SK-N-SH (cell line): ENCODE results near the gene DMD. TPM values are rescaled to one million over a fixed set of nuclear protein-coding genes. Genes with fewer than 3 reads are reported as not detected.

Source experiments
- CTCF ChIA-PET: fragments of 300-600, 350-600 bp; formaldehyde crosslinking; extraction: SDS; loops from one replicate; lab custom pipeline; 2021; lab: Yijun Ruan, JAX
- POLR2A ChIA-PET: fragments of 350-600 bp; sonication (Branson Sonifier 250); formaldehyde crosslinking; extraction: SDS; loops from one replicate; lab custom pipeline; 2020; ENCODE audit warnings: antibody characterized with exemption, inconsistent platforms; lab: Yijun Ruan, JAX
- DNase-seq: peaks from one replicate; pipeline ENCODE4 v3.0.0; 2012
- H2AFZ ChIP-seq: fragments of 200-600 bp; sonication (generic); 2 replicates; pipeline ENCODE4 v1.8.1; 2016; ENCODE audit warnings: antibody characterized with exemption, mild to moderate bottlenecking, low read depth
- H3F3A ChIP-seq: fragments of 200-600 bp; sonication (generic); replicated peaks from 2 replicates; pipeline ENCODE3; 2016; ENCODE audit warnings: antibody characterized with exemption, mild to moderate bottlenecking; ENCODE audit not compliant: insufficient read depth
- H3K27ac ChIP-seq, 2 experiments: fragments of 200-500 bp in 1 of 2; fragments of 200-600 bp in 1 of 2; sonication (Bioruptor generic) in 1 of 2; sonication (generic), shearing (Covaris generic) in 1 of 2; 2 replicates each; pipeline versions ENCODE4 v1.5.1 to v1.6.1; 2014 to 2016; ENCODE audit warnings: low read depth in 2 of 2, inconsistent platforms in 1 of 2, low read length in 1 of 2, mild to moderate bottlenecking in 1 of 2, mixed read lengths in 1 of 2
- H3K27me3 ChIP-seq: fragments of 200-600 bp; sonication (generic), shearing (Covaris generic); 2 replicates; pipeline ENCODE4 v1.6.1; 2016; ENCODE audit warnings: mixed run types; ENCODE audit not compliant: insufficient read depth
- H3K36me3 ChIP-seq, 2 experiments: fragments of 200-500 bp in 1 of 2; fragments of 200-600 bp in 1 of 2; sonication (Bioruptor generic) in 1 of 2; sonication (generic) in 1 of 2; replicated peaks in 1 of 2; 2 replicates each; pipeline versions ENCODE3 to v1.5.1; 2014 to 2016; ENCODE audit warnings: low read length in 1 of 2, mild to moderate bottlenecking in 1 of 2; ENCODE audit not compliant: insufficient read depth in 2 of 2, control insufficient read depth in 1 of 2
- H3K4me1 ChIP-seq, 2 experiments: fragments of 200-500 bp in 1 of 2; fragments of 200-600 bp in 1 of 2; sonication (Bioruptor generic) in 1 of 2; sonication (generic), shearing (Covaris generic) in 1 of 2; 2 replicates each; pipeline versions ENCODE4 v1.5.1 to v1.6.1; 2014 to 2016; ENCODE audit warnings: low read depth in 1 of 2, low read length in 1 of 2, mixed run types in 1 of 2; ENCODE audit not compliant: insufficient read depth in 2 of 2, control insufficient read depth in 1 of 2
- H3K4me2 ChIP-seq: fragments of 200-600 bp; sonication (generic), shearing (Covaris generic); 2 replicates; pipeline ENCODE4 v1.6.1; 2017; ENCODE audit warnings: mixed run types
- H3K4me3 ChIP-seq, 2 experiments: fragments of 200-500 bp in 1 of 2; fragments of 200-600 bp in 1 of 2; sonication (Bioruptor generic) in 1 of 2; sonication (generic), shearing (Covaris generic) in 1 of 2; 2 replicates each; pipeline versions ENCODE4 v1.5.1 to v1.8.1; 2014 to 2016; ENCODE audit warnings: low read depth in 2 of 2, inconsistent platforms in 1 of 2, low read length in 1 of 2, mild to moderate bottlenecking in 1 of 2, mixed read lengths in 1 of 2, moderate library complexity in 1 of 2
- H3K79me2 ChIP-seq: fragments of 200-600 bp; sonication (generic); 2 replicates; pipeline ENCODE4 v1.8.1; 2017; ENCODE audit warnings: mild to moderate bottlenecking; ENCODE audit not compliant: insufficient read depth
- H3K9ac ChIP-seq: fragments of 200-600 bp; sonication (generic); 2 replicates; pipeline ENCODE4 v1.6.1; 2017; ENCODE audit warnings: mixed run types
- H3K9me2 ChIP-seq: fragments of 200-600 bp; sonication (generic); 2 replicates; pipeline ENCODE4 v1.6.1; 2017; ENCODE audit warnings: mixed run types
- H3K9me3 ChIP-seq: fragments of 200-600 bp; sonication (generic); 2 replicates; pipeline ENCODE4 v1.6.1; 2017; ENCODE audit warnings: mixed run types, mild to moderate bottlenecking, moderate library complexity
- H4K20me1 ChIP-seq: fragments of 200-600 bp; sonication (generic); 2 replicates; pipeline ENCODE4 v1.6.1; 2017; ENCODE audit warnings: mild to moderate bottlenecking, mixed run types; ENCODE audit not compliant: insufficient read depth
- CTCF ChIP-seq: fragments of 200-600 bp; sonication (generic); IDR thresholded peaks from 2 replicates; pipeline ENCODE4 v1.6.1; 2017; ENCODE audit warnings: antibody characterized with exemption, mild to moderate bottlenecking, moderate library complexity
- EZH2phosphoT487 ChIP-seq: fragments of 200-600 bp; sonication (generic); IDR thresholded peaks from 2 replicates; pipeline ENCODE4 v1.6.1; 2017; ENCODE audit warnings: low read depth, mixed run types, mild to moderate bottlenecking, antibody characterized with exemption, moderate library complexity, borderline replicate concordance
- FOXJ3 ChIP-seq: sonication (generic); formaldehyde crosslinking; IDR thresholded peaks from 2 replicates; pipeline ENCODE4 v1.5.1; 2020; ENCODE audit warnings: mild to moderate bottlenecking, missing genetic modification reagents
- JUND ChIP-seq: IDR thresholded peaks from 2 replicates; pipeline ENCODE4 v1.4.0; 2012
- MEF2A ChIP-seq: IDR thresholded peaks from 2 replicates; pipeline ENCODE4 v1.4.0; 2012; ENCODE audit warnings: low read depth, borderline replicate concordance
- NFIC ChIP-seq: IDR thresholded peaks from 2 replicates; pipeline ENCODE4 v1.4.0; 2012; ENCODE audit warnings: borderline replicate concordance
- PBX3 ChIP-seq: IDR thresholded peaks from 2 replicates; pipeline ENCODE4; 2012
- RFX5 ChIP-seq: IDR thresholded peaks from 2 replicates; pipeline ENCODE4 v1.6.1; 2012; ENCODE audit warnings: mild to moderate bottlenecking, improper control_type of control experiment, low read length
- RXRA ChIP-seq: IDR thresholded peaks from 2 replicates; pipeline ENCODE4 v1.4.0; 2012; ENCODE audit warnings: low read depth, mild to moderate bottlenecking, borderline replicate concordance
- TCF12 ChIP-seq: IDR thresholded peaks from 2 replicates; pipeline ENCODE4 v1.4.0; 2012
- USF1 ChIP-seq: IDR thresholded peaks from 2 replicates; pipeline ENCODE4 v1.4.0; 2012; ENCODE audit warnings: low read depth, borderline replicate concordance
- USF2 ChIP-seq: fragments of 150-350 bp; IDR thresholded peaks from 2 replicates; pipeline ENCODE4 v1.6.1; 2017; ENCODE audit warnings: antibody characterized with exemption, low read length, low read depth, borderline replicate concordance
- ZBTB33 ChIP-seq: IDR thresholded peaks from 2 replicates; pipeline ENCODE4 v1.4.0; 2012; ENCODE audit warnings: low read depth, borderline replicate concordance
- WGBS: methylation state at CpG from one replicate; pipeline ENCODE4 v1.1.6; 2017; ENCODE audit warnings: low lambda C conversion rate; 5-methylcytosine and 5-hydroxymethylcytosine counted together
- polyA plus RNA-seq, 3 experiments: library from polyadenylated mRNA; depleted of rRNA; stranded (reverse); fragments of >200 nt; gene quantifications; 2 replicates each; pipeline ENCODE4 v1.2.3, GENCODE V29; 2012

Gene DMD
- polyA plus RNA-seq, 1 of the 3 experiments (the other 2 are of a cell fraction), result 3.9 TPM

- Histone ChIP-seq H2AFZ (no peak overlapping the region), H3K4me3 (no peak overlapping the region), H3K79me2 (no peaks in the 10 kb centered on the region), H3K9me2 (no peaks in the 10 kb centered on the region), H3K9ac (no peak overlapping the region), H3K4me2 (no peak overlapping the region), H3K9me3 (no peaks in the 10 kb centered on the region), H3K4me1 (no peaks in the 10 kb centered on the region), H3K27me3 (no peaks in the 10 kb centered on the region), H3K27ac (no peak overlapping the region), H3F3A (no peaks in the 10 kb centered on the region), H3K36me3 (no peaks in the 10 kb centered on the region), H4K20me1 (no peaks in the 10 kb centered on the region)
- 13% methylated on average over 2 of the region's 2 CpGs for WGBS
- ChIA-PET CTCF (no interaction called here), POLR2A (no interaction called here)
- DNase-seq, result no peak
- no peak for TF ChIP-seq RXRA
- no peak for TF ChIP-seq FOXJ3 (CRISPR knock-in tag)
- no peak for TF ChIP-seq NFIC
- TF ChIP-seq RFX5, result no peak
- TF ChIP-seq CTCF, result no peak
- no peak for TF ChIP-seq USF2
- TF ChIP-seq PBX3, result no peak
- no peak for TF ChIP-seq EZH2phosphoT487
- no peak for TF ChIP-seq ZBTB33
- TF ChIP-seq USF1, result no peak
- no peak for TF ChIP-seq TCF12
- no peak for TF ChIP-seq MEF2A
- TF ChIP-seq JUND, result no peak
Observed at GRCh38 chrX:32614707-32615106, 596.6 kb downstream of the DMD start.
